Activated CD4-positive, alpha-beta T cell treated with anti-CD3 and anti-CD28 coated beads, Interleukin-2, amount 50 U/mL, for 48 hours (primary cell): ENCODE results near the gene TRIP6.
"Not testable (repeated sequence)": the region's sequence is repeated elsewhere in the genome, so short reads cannot be mapped to it uniquely, and the experiment has no call there.

Experiments
- DNase-seq, 2 experiments: peaks; one replicate each; pipeline ENCODE4 v3.0.0-alpha.2; 2020

Gene TRIP6

GRCh38 chr7:100919335-100919734 lies 52.1 kb downstream of the TRIP6 start:
- not testable (repeated sequence) for DNase-seq

- DNase-seq: not testable (repeated sequence)
Observed at GRCh38 chr7:100919779-100920437, 52.7 kb downstream of the TRIP6 start.

DNA sequence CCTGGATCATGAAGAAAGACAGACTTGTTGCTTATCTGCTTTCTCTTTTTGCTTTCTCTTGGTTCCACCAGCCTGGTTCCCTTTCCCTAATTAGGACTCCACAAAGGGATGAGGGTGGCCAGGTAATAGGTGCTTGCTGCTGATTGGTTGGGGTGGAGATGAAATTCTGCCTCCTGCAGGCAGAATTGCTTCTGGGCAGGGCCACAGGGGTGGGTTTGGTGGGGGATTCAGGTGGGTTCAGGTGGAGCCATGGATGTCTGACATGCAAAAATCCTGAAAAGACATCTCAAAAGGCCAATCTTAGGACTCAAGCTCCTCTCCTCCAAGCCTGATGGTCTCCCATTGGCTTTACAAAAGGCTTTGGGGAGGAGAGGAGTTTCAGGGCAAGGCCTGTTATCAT lies 53.9 kb downstream of the TRIP6 start:
- no peak for DNase-seq
